Posterior vena cava (tissue), 2 donors: Measurements from ENCODE around the gene ADAM11. TPM values are rescaled to one million over a fixed set of nuclear protein-coding genes. Genes with fewer than 3 reads are reported as not detected.
A peak's percentile ranks its signal among the peaks of the same experiment; 100 is the strongest.
"Not testable (repeated sequence)": the region's sequence is repeated elsewhere in the genome, so short reads cannot be mapped to it uniquely, and the experiment has no call there.

ENCODE experiments used
- DNase-seq: peaks from one replicate; pipeline ENCODE4 v3.0.0-alpha.2; 2020; ENCODE audit warnings: low spot score
- intact Hi-C, 2 donors: fragments of 100-400 bp; cut with DNase I; formaldehyde crosslinking; loops; one replicate each; pipeline versions ENCODE4 v1.14.1 to v1.14.2; 2022 to 2023
- total RNA-seq, 2 donors: library from RNA; stranded (reverse); fragmentation: NEBNext Ultra II Directional; extraction: Animal tissue kit (Norgen Biotek cat#: 25700); gene quantifications; one replicate each; pipeline ENCODE4 v1.2.1, GENCODE V29; 2021
- donor health status: DM: yes; HTN: yes; CAD: no.
- donor health status: DM: yes; HTN: yes; CAD: no.

Gene ADAM11
- total RNA-seq, 2 donors from 2014 or later, result 0.29 to 0.42 TPM

DNA sequence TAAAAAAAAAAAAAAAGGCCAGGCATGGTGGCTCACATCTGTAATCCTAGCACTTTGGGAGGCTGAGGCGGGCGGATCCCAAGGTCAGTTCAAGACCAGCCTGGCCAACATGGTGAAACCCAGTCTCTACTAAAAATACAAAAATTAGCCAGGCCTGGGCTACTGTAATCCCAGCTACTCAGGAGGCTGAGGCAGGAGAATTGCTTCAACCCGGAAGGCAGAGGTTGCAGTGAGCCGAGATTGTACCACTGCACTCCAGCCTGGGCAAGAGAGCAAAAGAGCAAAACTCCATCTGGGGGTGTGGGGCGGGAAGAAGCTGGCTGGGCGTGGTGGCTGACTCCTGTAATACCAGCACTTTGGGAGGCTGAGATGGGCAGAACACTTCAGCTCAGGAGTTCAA, 59.7 kb downstream of the ADAM11 start:
- DNase-seq, intact Hi-C loops: not testable (repeated sequence)

DNA sequence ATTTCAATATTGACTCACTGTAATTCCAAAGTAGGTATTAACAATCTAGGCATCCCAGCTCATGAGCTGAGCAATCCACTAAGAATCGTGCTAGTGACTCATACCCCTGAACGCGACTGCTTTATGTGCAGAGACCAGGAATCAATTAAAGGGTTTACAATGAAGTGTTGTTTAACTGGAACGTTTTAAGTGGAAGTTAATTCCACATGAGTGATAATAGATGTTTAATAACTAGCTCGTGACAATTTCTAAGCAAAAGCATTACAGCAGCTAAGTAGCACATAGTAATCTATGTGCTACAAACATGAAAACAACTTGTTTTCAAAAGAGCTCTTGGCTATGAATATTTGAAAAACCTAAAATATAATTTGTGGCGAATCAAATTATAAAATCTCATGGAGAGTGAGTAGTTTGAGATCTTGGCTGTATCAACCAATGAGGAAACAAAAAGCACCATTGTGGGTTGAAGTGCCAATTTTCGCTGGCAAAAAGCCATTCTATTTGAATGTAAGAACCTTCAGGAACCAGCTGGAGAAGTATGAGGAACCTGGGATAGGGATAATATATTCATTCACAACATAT, 61.9 kb downstream of the ADAM11 start:
- intact Hi-C loops, result no loop called here
- no peak for DNase-seq

DNA sequence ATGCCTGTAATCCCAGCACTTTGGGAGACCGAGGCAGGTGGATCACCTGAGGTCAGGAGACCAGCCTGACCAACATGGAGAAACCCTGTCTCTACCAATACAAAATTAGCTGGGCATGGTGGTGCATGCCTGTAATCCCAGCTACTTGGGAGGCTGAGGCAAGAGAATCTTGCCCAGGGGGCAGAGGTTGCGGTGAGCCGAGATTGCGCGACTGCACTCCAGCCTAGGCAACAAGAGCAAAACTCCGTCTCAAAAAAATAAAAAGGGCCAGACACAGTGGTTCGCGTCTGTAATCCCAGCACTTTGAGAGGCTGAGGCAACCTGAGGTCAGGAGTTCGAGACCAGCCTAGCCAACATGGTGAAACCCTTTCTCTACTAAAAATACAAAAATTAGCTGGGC, 66.4 kb downstream of the ADAM11 start:
- intact Hi-C loops, result loop anchor here in 1 of 2 donors (5.0 kb wide), 1 partner anchor 33 kb away; no protein-coding TSS in a partner anchor
- not testable (repeated sequence) for DNase-seq

DNA sequence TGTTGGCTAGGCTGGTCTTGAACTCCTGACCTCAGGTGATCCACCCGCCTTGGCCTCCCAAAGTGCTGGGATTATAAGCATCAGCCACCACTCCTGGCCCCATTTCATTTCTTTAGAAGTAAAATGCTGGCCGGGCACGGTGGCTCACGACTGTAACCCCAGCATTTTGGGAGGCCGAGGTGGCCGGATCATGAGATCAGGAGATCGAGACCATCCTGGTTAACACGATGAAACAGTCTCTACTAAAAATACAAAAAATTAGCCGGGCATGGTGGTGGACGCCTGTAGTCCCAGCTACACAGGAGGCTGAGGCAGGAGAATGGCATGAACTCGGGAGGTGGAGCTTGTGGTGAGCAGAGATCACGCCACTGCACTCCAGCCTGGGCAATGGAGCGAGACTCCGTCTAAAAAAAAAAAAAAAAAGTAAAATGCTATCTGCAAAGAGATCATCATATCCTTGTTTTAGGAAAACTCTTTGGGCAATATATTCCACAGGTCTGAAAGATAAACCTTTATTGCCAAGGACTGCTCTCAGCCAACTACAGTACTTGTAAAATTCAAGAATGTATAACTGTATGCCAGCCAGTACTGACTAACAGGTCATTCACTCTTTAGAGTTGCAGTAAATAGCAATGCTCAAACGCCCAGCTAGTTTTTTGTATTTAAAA, 67.5 kb downstream of the ADAM11 start:
- intact Hi-C loops, result loop anchor here in 1 of 2 donors (5.0 kb wide), 1 partner anchor 34 kb away; no protein-coding TSS in a partner anchor

DNA sequence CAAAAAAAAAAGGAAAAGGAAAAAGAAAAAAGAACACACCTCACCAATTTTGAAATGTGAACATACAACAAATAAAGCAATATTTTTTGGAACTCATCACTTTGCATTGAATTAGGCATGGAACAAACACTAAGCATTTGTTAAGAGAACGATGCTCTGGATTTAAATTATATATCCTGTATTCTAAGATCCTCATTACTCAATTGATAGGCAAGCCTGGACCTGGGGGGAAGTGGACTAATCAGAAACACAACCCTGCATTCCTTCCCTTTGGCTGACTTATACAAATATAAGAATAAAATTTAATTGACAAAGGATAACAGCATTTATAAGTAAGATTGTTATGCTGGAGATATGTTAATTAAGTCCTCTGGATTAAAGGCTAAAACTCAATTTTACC, 69.1 kb downstream of the ADAM11 start:
- no peak for DNase-seq
- intact Hi-C loops, result loop anchor here in 1 of 2 donors (2.0 to 5.0 kb wide), 2 partner anchors 36 to 51 kb away; no protein-coding TSS in a partner anchor

More for the DNA sequence above, 67.5 kb downstream of the ADAM11 start:
- DNase-seq, result no peak

DNA sequence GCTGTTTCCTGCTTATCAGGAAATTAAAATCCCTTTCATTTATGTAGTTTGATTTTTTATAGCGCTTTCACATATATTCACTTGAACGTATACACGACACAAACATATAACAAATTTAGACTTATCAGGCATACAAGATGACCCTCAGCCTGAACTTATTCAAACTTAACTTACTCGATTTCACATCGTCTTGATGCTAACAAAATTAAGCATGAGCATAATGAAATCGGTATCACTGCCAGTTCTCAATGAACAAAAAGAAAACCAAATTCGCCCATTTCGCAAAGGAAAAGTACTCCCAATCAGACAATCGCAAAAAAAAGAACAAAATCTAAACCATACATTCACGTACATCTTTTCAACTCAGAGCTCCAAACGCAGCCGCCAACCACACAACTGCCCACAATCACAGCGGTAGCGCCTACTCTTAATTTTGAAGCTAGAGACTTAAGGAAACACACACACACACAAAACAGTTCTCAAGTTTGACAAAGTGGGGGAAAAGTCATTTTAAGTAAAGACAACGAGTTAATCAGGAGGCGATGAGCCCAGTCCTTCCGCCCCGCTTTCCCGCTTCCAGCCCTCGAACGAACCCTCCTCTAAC, 70.2 kb downstream of the ADAM11 start:
- intact Hi-C loops, result loop anchor here in 1 of 2 donors (2.0 to 5.0 kb wide), 2 partner anchors 37 to 52 kb away; no protein-coding TSS in a partner anchor
- DNase-seq, result no peak

DNA sequence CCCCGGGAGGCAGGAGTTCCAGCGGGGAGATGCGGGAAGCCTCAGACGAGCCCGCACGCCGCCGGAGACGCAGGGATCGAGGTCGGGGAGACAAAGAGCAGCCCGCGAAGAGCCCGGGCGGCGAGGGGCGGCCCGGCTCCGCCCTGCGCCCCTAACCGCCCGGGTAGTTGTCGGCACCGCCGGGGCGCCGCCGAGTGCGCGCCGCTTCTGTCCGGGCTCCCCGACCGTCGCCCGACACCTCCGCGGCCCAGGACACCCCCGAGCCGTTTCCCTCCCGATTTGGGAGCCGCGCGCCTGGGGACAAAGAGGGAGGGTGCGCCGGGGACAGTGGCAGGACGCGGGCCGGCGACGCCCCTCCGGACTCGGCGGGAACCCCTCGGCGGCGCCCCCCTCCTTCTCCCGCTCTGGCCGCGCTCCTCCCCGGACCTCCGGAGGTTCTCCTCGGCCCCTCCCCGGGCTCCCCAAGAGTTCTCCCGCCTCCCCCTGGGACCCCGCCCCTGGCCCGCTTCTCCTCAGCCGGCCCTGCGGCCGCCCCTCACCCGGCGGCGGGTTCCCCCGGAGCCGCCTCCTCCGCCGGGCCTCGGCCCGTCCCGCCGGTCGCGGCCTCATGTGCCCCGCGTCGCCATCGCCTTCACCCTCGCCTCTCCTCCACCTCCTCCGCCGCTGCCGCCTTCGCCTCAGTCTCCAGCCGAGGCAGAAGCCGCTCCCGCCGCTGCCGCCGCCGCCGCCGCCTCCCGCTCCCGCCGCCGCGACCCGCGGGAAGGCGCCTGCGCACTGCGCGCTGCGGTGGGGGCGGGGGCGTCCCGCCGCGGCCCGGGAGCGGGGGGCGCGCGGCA, 71.0 kb downstream of the ADAM11 start, which contains the start of gene GJC1:
GJC1 (minus strand) TSS at position 765 of the 836 bp plus-strand sequence. CDS start 24,470 bp downstream, outside the sequence.
- peak; percentile 69 for DNase-seq
- intact Hi-C loops, result loop anchor here in 1 of 2 donors (2.0 to 5.0 kb wide), 2 partner anchors 37 to 53 kb away; no protein-coding TSS in a partner anchor

DNA sequence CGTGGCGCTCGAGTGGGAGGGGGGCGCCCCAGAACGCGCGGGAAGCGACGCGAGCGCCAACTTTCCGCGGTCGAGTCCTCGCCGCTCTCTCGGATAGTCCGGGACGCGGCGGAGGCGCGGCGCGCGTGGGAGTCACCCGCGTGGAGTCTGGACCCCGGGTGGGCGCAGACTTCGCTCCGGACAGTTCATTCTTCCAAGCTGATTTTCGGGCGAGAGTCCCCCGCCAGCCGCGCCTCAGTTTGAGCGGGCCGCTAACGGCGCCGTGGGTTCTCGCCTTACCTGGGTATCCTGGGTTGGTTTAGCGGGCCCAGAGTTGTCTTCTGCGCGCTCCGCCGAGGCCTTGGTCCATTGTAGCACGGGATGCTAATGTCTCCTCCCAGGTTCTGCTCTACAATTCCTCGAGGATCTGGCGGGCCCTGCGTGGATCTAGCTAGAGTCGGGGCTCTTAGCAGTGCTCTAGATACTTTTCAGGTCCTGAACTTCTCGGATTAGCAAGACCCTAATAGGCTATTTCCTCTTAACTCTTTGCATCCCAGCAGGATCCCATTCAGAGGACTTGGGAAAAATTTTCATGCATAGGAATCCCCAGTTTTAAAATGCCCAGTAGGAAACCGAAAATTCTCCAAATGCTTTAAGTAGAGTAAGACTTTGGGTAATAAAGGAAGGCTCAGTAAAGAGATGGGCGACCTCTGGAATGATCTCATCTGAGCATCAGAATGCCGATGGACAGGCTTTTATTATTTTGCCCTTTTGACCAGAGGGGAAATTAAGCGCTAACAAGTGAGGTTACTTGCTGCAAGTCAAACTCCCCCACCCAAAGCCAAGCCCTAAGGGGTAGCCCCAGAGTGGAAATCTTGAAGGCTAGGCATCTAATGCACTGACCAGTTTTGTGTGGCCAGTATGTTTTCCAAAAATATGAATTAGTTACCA, 71.8 kb downstream of the ADAM11 start:
- peak; percentile 79 for DNase-seq

DNA sequence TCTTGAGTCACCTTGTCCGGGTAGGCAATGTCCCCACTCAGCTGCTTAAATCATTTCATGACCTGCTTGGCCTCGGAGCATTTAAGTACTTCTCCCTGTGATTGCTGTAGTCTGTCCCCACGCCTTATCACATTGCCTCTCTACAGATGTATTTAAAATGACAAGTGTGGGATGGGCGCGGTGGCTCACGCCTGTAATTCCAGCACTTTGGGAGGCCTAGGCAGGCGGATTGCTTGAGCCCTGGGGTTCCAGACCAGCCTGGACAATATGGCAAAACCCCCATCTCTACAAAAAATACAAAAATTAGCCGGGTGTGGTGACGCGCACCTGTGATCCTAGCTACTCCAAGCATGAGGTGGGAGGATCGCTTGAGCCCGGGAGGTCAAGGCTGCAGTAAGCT, 72.6 kb downstream of the ADAM11 start:
- intact Hi-C loops, result no loop called here
- DNase-seq, result peak; percentile 64

More for the DNA sequence above, 71.8 kb downstream of the ADAM11 start:
- intact Hi-C loops, result no loop called here

Other genes with a start within 250 kb of the ADAM11 start
- 10 to 100 TPM; 10.4 to 12.6 TPM for gene FZD2, start 201.5 kb upstream of the ADAM11 start, total RNA-seq
- gene MEIOC, start 102.5 kb upstream of the ADAM11 start, total RNA-seq, result under 1 TPM in 1 of 2 donors, not detected in 1; 0.10 TPM
- 10 to 100 TPM; 16.5 to 17.4 TPM for gene CCDC43, start 69.2 kb upstream of the ADAM11 start, total RNA-seq
- gene DBF4B, start 50.3 kb upstream of the ADAM11 start, total RNA-seq, result 1 to 10 TPM; 4.2 to 4.3 TPM
- 10 to 100 TPM; 30.4 to 80.8 TPM for gene GJC1, start 71.3 kb downstream of the ADAM11 start, total RNA-seq
- 1 to 10 TPM; 1.8 to 1.9 TPM for gene HIGD1B, start 88.9 kb downstream of the ADAM11 start, total RNA-seq
- 10 to 100 TPM; 65.2 to 71.9 TPM for gene EFTUD2, start 140.5 kb downstream of the ADAM11 start, total RNA-seq
- gene GFAP, start 156.5 kb downstream of the ADAM11 start, total RNA-seq, result 1 to 10 TPM in 1 of 2 donors, under 1 TPM in 1; 0.51 to 1.7 TPM
- gene KIF18B, start 188.8 kb downstream of the ADAM11 start, total RNA-seq, result under 1 TPM; 0.10 to 0.65 TPM
- gene C1QL1, start 209.3 kb downstream of the ADAM11 start, total RNA-seq, result under 1 TPM; 0.19 to 0.42 TPM